Adrenal gland (tissue), 5 donors: ENCODE data around the gene CAMTA1.

Experiments used
- CTCF ChIP-seq, 6 experiments: fragments of 450-650 bp in 4 of 6; fragments of 200-600 bp in 2 of 6; sonication (generic) in 1 of 6; IDR thresholded peaks; 1 replicate in 5 of 6; 2 replicates in 1 of 6; pipeline versions ENCODE4 v1.5.1 to v1.8.0; 2016 to 2021; ENCODE audit warnings: antibody characterized with exemption in 6 of 6, mild to moderate bottlenecking in 2 of 6, moderate library complexity in 1 of 6
- POLR2A ChIP-seq, 2 donors: fragments of 450-650 bp; IDR thresholded peaks; one replicate each; pipeline ENCODE4 v1.6.1; 2017; ENCODE audit warnings: antibody characterized with exemption in 2 of 2, mild to moderate bottlenecking in 2 of 2, moderate library complexity in 1 of 2
- donor health status: DM: no; HTN: no; CAD: no.

GRCh38 chr1:7190261-7190660, 405.0 kb downstream of the CAMTA1 start:
- TF ChIP-seq CTCF (IDR thresholded peaks at IDR 0.05) (no peak), POLR2A (IDR thresholded peaks at IDR 0.05) (no peak)
